GM21528 (cell line): ENCODE data around the gene DNAH8.

ENCODE experiments used
- ATAC-seq: cut with Tn5 transposase; IDR thresholded peaks from one replicate; pipeline ENCODE4 v1.9.1; 2021; ENCODE audit warnings: mild to moderate bottlenecking, moderate library complexity; ENCODE audit not compliant: unreplicated experiment, low FRiP score

The DNAH8 gene

DNA sequence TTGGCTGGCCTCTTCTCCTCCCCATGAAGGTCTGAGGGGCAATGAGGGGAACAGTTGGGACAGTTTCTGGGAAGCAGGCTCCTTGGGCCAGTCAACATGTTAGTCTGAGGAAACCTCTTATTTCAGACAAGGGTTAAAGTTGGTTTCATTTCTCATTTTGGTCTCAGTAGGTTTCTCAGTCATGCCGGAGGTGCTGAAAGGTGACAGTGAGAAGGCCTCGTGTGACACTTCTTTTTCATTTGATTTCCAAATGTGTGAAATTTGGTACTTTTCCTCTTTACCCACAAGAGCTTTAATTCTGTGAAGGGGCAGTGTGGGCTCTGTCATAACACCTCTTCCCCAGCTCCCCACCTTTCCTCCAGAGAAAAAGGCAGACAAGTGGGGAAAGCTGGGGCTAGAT, 326.0 kb downstream of the DNAH8 start:
- no peak for ATAC-seq

DNA sequence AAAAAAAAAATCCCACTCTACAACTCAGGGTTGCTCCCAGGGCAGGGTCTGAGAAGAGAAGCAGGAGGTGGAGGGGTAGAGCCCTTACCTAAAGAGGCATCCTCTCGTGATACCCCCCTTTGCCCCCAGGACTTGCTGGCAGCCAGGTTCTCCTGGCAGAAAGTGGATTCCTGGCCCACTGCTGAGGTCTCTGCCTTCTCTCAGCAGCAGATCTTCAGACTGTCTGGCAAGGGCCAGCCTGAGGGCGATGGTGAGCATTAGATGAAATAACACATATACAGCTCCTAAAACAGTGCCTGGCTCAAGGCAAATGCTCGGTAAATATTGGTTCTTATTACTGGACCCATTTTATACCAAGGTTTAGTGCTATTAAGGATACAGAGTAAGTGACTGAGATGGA, 328.7 kb downstream of the DNAH8 start:
- no peak for ATAC-seq

DNA sequence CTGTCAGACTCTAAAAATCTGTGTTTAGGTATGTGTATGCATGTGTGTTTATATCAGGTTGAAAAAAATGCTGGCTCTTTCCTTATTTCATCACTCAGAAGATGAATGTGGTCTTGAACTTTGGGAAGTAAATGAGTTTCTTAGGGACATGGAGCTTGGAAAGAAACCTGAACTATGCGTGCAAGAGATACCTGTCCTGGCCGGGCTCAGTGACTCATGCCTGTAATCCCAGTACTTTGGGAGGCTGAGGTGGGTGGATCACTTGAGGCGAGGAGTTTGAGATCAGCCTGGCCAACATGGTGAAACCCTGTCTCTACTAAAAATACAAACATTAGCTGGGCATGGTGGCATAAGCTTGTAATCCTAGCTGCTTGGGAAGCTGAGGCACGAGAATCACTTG, 329.1 kb downstream of the DNAH8 start:
- no peak for ATAC-seq

DNA sequence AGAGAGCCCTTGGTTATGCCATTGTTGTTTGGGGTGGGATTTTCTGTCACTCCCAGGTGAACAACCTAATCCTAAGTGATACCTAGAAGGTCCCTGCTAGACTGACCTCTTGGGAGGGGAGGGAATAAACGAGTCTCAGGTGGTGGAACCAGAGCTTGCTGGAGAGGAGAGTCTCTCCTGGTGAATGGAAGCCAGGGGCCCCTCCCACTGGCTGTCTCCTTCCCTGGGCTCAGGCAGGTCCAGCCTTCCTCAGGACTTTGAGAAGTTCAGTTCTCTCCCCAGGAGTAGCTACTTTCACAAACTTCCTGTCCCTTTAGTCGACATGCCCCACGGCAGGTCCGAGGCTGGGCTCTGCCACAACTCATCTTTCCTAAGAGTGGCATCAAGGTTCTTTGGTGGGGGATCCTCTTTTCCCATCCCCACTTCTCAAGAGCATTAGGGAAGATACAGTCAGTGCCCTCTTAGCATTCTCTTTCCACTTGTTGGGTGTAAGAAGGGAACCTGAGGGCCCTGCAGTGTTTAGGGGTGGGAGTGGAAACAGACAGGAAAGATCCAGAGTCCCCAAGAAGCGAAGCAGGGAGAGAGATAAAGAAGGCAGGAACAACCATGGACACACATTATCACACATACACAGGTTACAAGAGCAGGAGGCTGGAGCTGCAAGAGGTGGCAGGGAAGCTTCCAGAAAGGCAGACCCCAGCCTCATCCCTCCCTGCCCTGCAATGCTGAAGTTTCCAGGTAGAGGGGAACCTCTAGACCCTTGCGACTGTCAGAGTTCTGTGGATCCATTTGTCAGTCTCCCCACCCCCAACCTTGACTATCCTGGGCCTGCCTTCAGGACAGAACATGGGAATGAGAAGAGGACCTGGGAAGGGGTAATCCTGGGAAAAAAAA, 332.6 kb downstream of the DNAH8 start:
- ATAC-seq: no peak

DNA sequence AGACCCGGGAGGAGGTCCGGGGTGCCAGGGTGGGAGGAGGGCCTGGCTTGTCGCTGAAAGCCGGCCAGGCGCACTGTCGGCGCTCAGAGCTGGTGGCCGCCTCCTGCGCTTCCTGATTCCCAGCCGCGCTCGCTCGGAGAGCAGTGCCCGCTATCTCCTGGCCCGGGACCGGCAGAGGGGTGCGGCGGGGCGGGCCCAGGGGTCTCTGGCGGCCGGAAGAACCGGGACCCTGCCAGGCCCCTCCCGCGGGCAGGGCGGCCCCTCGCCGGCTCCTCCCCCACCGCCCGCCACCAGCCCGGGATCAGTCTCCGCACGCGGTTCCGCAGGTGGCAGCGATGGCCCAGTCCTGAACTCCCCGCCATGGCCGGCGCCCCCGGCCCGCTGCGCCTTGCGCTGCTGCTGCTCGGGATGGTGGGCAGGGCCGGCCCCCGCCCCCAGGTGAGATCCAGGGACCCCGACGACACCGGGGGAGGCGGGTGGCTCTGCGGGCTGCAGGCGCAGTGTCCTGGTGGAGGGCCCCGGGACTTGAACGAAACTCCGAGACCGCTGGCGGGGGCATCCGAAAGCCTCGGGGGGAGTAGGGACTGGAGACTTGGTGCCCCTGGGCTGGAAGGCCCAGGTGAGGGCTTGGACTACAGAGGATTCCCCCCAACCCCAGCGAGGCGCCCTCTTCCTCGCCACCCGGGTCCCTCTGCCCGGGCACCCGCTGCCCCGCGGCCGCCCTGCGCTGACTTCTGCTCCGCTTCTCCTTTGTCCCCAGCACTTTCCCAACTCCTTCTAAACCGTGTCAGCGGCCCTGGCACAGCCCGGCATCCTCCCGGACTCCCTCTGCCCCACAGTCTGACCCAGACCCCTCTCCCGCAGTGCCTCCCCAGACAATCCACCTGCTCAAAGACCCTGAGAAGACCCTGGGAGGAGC, 333.6 kb downstream of the DNAH8 start, which contains the start of gene GLP1R:
Gene GLP1R, plus strand, starts transcription at position 301 of the 919 bp plus-strand sequence. Its CDS starts 60 bp downstream, at position 361.
- no peak for ATAC-seq

DNA sequence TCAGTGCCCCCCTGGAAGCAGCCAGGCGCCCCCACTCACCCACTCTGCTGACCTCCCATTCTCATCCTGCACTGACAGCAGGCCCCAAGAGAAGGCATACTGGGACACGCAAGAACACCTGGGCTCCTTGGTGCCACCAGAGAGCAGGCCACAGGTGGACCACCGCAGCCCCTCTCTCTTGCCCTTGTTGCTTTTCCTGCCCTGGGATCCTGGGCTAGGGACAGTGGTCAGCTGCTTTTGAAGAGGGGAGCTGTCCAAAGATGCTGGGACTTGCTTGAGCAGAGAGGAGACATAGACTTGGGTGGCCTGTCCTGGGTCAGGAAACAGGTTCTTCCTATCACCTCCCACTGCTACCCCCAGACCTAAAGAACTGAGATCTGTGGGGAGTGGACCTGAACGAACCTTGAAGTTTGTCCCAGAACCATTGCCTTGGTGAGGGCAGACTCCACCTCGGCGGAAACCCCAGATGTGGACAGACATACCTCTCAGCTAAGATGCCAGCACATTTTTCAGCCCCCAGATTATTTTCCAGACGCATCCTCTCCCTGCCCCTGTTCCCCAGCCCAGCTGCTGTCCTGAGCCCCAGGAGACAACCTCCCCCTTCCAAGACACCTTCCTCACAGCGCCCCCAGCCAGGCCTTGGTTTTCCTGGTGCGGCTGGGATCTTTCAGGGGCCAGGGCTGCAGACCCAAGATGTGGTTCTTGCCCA, 334.6 kb downstream of the DNAH8 start:
- no peak for ATAC-seq

DNA sequence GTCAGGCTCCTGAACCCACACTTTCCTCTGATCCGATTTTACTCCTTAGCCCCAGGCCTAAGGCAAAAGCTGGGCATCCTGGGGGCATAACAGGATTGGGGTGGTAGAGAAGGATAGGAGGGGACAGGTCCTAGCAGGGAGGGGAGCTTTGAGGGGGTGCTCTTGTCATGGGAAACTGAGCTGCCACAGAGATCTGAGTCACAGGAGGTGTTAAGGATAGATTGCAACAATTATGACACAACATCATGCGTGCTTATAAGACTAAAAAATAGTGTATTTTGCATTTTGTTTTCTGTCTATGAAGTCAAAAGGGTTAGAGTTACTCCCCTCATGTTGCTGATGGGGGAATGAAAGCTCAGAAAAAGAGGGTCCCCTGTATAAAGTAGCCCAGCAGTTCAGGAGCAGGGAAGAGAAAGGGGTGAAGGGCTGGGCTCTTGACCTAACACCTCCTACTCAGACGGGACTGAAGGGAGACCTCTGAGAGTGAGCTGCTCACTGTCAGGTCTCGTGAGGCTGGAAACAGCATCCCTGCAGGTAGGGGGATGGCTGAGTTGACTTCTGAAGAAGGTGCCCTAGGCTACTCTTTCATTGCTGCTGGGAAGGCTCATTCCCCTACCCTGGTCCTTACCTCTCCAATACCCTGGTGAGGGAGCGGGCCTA, 335.5 kb downstream of the DNAH8 start:
- ATAC-seq: no peak

DNA sequence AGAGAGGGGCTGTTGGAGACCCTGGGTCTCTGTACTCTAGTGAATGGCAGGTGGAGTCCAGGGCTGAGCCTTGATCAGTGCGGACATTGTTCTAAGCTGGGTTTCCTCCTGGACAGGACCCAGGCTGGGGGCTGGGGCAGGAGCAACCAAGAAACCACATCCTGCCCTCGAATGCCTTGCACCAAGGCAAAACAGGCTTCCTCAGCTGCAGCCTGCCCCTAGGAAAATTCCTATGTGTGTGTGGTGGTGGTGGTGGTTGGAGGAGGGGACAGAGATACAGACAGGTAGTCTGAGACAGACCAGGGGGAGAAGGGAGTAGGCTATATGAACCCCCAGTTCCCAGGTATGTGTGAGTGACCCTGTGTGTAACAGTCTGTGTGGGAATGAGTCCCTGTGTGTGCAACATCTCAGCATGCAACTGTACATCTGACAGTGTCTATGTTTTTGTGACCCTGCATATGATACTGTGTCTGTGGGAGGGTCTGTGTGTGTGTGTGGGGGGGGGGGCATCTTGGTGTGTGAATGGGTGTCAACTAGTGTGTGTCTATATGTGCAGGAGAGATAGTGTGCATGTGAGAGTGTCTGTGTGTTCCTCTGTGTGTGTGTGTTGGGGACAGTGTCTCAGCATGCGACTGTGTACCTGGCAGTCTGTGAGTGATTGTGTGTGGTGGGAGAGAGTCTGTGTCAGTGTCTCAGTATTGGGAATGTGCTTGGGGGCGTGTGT, 336.4 kb downstream of the DNAH8 start:
- ATAC-seq: no peak

DNA sequence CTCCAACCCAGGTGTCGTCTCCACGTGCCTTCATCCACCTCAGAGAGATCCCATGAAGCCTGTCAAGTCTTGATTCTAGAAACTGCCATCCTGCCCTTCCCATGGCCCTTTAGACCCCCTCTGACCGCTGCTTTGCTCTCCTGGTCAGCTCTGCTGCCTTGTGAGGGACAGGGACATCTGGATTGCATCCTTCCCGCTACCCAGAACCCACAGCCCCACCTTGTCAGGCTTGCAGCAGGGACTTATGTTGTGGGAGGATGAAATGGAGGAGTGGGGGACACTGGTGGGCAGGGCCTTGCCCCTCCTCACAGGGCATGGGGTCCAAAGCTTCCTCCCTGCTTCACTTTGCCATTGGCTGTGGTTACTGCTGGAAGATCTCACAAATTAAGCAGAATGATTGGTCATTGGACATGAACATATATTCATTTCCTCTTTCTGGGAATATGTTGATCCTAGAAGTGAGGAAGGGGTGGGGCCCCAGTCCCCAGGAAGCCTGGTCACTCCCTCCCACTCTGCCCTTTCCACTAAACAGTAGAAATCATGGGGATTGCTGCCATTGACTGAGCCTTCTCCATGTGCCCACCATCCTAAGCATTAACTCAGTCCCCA, 338.0 kb downstream of the DNAH8 start:
- ATAC-seq: no peak

DNA sequence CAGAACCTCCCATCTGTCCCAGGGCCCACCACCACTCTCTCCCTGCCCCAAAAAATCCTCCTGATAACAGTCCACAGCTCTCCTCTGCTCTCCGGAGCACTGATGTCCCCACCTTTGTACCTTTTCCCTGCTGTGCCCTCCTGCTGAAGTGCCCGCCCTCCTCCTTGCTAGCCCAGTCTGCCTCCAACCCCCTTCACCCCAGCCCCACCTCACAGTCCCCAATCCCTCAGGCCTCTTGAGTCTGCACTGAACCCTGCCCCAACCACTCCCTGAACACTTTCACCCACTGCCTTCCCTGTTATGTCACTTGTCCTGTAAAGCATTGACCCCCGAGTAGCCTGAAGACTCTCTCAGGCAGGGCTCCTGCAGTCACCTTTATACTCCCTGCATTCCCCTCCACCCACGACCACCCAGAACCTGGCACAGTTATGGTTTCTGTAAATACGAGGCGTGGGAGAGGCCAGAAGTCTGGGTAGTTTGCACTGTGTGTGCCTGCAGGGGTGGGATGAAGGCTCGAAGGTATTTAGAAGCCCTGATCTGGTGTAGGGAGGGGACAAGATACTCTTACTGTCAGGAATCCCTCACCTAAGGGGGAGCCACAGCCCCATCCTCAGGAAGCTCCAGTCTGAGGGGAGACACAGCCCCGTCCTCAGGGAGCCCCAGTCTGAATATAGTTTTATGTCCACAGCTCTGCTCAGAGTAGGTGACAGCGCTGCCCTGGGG, 338.9 kb downstream of the DNAH8 start:
- ATAC-seq: no peak

DNA sequence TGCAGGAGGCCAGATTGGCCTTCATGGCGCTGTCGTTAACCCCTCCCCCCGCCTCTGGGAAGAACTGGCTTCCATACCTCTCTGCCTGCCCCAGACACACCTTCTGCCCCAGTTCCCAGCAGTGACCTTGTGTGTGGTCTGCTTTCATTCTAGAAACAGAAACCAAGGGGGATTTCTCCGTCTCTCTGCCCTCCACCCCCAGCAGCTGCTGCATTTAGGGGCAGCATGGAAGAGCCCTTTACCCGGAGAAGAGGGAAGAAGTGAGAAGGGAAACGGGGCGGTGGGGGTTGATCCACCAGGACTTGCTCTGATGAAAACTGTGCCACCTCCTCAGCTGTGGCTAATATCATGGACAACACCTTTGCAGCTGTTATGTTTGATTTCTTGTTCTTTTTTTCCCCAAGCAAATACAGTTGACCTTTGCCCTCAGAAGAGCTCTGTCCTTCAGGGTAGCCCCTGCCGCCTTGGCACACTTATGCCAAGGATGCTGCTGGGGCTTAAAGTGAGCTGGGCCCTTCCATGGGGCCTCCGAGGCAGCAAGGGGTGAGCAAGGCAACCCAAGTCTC, 339.5 kb downstream of the DNAH8 start:
- no peak for ATAC-seq

DNA sequence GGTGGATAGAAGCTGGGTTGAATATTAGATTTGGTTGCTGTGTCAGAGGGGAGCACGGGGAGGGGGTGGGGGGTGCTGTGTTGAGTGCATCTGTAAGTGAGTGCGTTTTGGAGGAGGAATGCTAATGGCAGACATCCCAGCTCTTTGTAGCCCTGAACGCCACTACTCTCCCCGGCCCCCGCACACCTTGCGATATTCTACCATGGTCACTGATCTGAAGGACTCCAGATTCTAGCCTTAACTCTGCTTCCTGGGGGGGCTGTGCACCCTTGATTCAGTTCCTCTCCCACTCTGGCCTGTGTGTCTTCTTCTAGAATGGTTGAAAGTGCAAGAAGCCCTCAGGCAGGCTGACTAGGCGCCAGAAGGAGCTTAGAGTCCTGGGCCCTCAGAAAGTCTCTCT, 340.6 kb downstream of the DNAH8 start:
- ATAC-seq: no peak

DNA sequence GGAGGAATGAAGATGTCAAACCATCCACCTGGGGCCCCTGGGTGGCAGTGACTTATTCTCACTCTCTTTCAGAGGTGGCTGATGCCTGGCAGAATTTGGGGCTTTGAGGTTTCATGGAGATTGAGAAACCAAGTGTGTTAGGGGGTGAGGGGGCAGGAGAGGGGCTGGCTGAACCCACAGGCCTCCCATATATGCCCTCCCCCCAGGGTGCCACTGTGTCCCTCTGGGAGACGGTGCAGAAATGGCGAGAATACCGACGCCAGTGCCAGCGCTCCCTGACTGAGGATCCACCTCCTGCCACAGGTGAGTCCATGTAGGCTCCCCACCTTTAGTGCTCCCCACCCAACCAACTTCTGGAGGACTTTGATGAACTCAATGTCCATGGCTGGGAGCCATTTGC, 341.1 kb downstream of the DNAH8 start:
- ATAC-seq: no peak

DNA sequence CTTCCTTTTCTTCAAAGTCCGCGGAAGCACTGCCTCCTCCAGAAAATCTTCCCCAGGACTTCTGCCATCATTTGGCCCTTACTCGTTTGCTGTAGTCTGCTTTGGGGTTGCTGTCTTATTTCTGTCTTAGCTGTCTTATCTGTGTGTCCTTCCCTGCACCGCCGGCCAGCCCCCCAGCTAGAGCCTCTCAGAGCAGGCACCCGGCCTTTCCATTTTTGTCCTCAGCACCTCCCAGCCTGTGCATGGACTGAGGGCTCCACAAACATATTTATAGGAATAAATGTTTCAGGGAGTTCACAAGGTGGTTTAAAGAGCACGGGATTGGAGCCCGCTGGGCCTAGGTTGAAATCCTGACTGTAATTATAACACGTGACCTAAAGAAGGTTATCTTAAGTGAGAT, 341.6 kb downstream of the DNAH8 start:
- no peak for ATAC-seq

DNA sequence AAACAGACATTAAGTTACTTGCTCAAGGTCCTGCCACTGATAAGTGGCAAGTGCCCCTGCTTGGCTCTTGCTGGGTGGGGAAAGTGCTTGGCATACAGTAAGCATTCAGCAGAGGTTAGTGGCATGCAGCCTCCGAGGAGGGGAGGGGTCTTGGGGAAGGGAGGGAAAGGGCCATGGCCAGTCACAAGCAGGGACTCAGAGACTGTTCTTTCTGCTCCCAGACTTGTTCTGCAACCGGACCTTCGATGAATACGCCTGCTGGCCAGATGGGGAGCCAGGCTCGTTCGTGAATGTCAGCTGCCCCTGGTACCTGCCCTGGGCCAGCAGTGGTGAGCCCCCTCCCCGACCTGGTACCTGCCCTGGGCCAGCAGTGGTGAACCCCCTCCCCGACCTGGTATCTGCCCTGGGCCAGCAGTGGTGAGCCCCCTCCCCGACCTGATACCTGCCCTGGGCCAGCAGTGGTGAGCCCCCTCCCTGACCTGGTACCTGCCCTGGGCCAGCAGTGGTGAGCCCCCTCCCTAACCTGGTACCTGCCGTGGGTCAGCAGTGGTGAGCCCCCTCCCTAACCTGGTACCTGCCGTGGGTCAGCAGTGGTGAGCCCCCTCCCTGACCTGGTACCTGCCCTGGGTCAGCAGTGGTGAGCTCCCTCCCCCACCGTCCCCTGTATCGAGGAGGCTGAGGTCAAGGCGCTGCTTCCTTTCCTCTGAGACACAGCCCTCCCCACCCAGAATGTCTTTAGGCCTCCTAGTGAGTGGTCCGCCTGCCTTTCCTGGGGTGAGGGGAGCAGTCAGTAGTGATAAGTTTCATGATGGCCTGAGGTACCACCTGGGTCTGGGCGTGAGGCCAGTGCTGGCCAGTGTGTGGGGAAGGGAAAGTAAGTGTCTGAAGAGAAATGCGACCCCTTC, 342.4 kb downstream of the DNAH8 start:
- ATAC-seq: no peak

DNA sequence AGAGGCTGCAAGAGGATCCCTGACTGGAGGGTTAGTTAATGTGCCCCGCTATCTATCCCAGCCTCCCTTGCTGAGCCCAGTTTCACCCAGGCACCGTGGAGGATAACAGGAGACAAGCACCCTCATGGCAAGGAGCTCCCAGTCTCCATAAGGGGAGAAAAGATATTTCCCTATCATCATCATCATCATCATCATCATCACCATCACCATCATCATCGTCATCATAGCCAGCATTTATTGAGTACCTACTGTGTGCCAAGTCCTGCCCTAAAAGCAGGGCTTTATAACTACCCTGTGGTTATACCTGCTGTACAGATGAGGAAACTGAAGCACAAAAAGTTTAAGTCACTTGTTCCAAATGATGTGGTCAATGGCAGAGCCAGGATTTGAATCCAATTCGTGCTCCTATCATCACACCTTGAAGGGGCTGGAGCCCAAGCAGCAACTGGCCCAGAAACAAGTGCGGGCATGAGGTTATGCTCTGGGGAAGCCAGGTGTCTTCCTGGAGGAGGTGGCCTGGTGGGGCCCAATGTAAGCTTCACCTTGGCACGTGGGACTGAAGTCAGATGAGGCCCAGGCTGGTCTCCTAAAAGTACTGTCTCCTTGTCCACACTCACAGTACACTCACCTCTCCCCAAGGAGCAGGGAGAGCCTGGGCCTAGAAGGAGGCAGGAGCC, 343.5 kb downstream of the DNAH8 start:
- ATAC-seq: no peak
